Measurements from ENCODE around the gene OR14A16.

The OR14A16 gene

GRCh38 chr1:247841796-247842195, 17.9 kb upstream of the OR14A16 start, which contains the start of gene OR11L1:
TSS of gene OR11L1 (minus strand) at chr1:247841896. CDS start at chr1:247841896, 0 bp downstream.
- Histone ChIP-seq H3K9me3 (replicated peaks; ENCODE audit: insufficient read depth, low read length) (no peaks in the 10 kb centered on the region), H3K9me2 (replicated peaks; ENCODE audit: insufficient read depth, low read length) (no peaks in the 10 kb centered on the region), H3F3A (ENCODE audit: insufficient read depth, low read length) (no peaks in the 10 kb centered on the region), H3K79me2 (ENCODE audit: low read length) (no peaks in the 10 kb centered on the region), H2AFZ (ENCODE audit: low read length) (no peak within 1 kb of the TSS), H3K4me2 (ENCODE audit: low read depth, low read length) (no peak within 1 kb of the TSS), H4K20me1 (ENCODE audit: insufficient read depth, low read length) (no peaks in the 10 kb centered on the region), H3K36me3 (replicated peaks; ENCODE audit: insufficient read depth, low read length) (no peaks in the 10 kb centered on the region), H3K4me3 (ENCODE audit: low read length) (no peak within 1 kb of the TSS), H3K27me3 (replicated peaks; ENCODE audit: insufficient read depth, low read length) (no peaks in the 10 kb centered on the region), H3K4me1 (ENCODE audit: low read length) (no peaks in the 10 kb centered on the region), H3K9ac (ENCODE audit: low read length) (no peak within 1 kb of the TSS), H3K27ac (ENCODE audit: low read length) (no peak within 1 kb of the TSS)
- DNase-seq, result no peak
- TF ChIP-seq CTCF (IDR thresholded peaks at IDR 0.05; ENCODE audit: low read length) (no peak), EZH2 (optimal IDR thresholded peaks at IDR 0.05; ENCODE audit: low read depth, low read length) (no peak), EZH2phosphoT487 (IDR thresholded peaks at IDR 0.05; ENCODE audit: low read length) (no peak)

- Histone ChIP-seq H3K79me2 (ENCODE audit: low read length) (no peaks in the 10 kb centered on the region), H3K4me3 (ENCODE audit: low read length) (no peak overlapping the region), H3K36me3 (replicated peaks; ENCODE audit: insufficient read depth, low read length) (no peaks in the 10 kb centered on the region), H3F3A (ENCODE audit: insufficient read depth, low read length) (no peaks in the 10 kb centered on the region), H3K27me3 (replicated peaks; ENCODE audit: insufficient read depth, low read length) (no peaks in the 10 kb centered on the region), H3K27ac (ENCODE audit: low read length) (no peak overlapping the region), H3K9me3 (replicated peaks; ENCODE audit: insufficient read depth, low read length) (no peaks in the 10 kb centered on the region), H3K4me2 (ENCODE audit: low read depth, low read length) (no peak overlapping the region), H2AFZ (ENCODE audit: low read length) (no peak overlapping the region), H3K9me2 (replicated peaks; ENCODE audit: insufficient read depth, low read length) (no peaks in the 10 kb centered on the region), H3K9ac (ENCODE audit: low read length) (no peak overlapping the region), H4K20me1 (ENCODE audit: insufficient read depth, low read length) (no peaks in the 10 kb centered on the region), H3K4me1 (ENCODE audit: low read length) (no peaks in the 10 kb centered on the region)
- TF ChIP-seq EZH2phosphoT487 (IDR thresholded peaks at IDR 0.05; ENCODE audit: low read length) (no peak), CTCF (IDR thresholded peaks at IDR 0.05; ENCODE audit: low read length) (no peak), EZH2 (optimal IDR thresholded peaks at IDR 0.05; ENCODE audit: low read depth, low read length) (no peak)
- no peak for DNase-seq
Observed at GRCh38 chr1:247840818-247841217, 16.9 kb upstream of the OR14A16 start.

GRCh38 chr1:247833601-247834000, 9.7 kb upstream of the OR14A16 start:
- H3K9me3 ChIP-seq (replicated peaks; ENCODE audit: insufficient read depth, low read length), result no peaks in the 10 kb centered on the region
- H2AFZ ChIP-seq (ENCODE audit: low read length), result no peak overlapping the region
- no peak for DNase-seq
- no peak overlapping the region for H3K27ac ChIP-seq (ENCODE audit: low read length)
- no peaks in the 10 kb centered on the region for H3K36me3 ChIP-seq (replicated peaks; ENCODE audit: insufficient read depth, low read length)
- H3K4me2 ChIP-seq (ENCODE audit: low read depth, low read length), result no peak overlapping the region
- H3K27me3 ChIP-seq (replicated peaks; ENCODE audit: insufficient read depth, low read length), result no peaks in the 10 kb centered on the region
- H4K20me1 ChIP-seq (ENCODE audit: insufficient read depth, low read length), result no peaks in the 10 kb centered on the region
- H3K4me1 ChIP-seq (ENCODE audit: low read length), result no peaks in the 10 kb centered on the region
- no peaks in the 10 kb centered on the region for H3F3A ChIP-seq (ENCODE audit: insufficient read depth, low read length)
- no peaks in the 10 kb centered on the region for H3K79me2 ChIP-seq (ENCODE audit: low read length)
- H3K9me2 ChIP-seq (replicated peaks; ENCODE audit: insufficient read depth, low read length), result no peaks in the 10 kb centered on the region
- no peak overlapping the region for H3K4me3 ChIP-seq (ENCODE audit: low read length)
- no peak overlapping the region for H3K9ac ChIP-seq (ENCODE audit: low read length)
- TF ChIP-seq EZH2phosphoT487 (IDR thresholded peaks at IDR 0.05; ENCODE audit: low read length) (no peak), CTCF (IDR thresholded peaks at IDR 0.05; ENCODE audit: low read length) (no peak), EZH2 (optimal IDR thresholded peaks at IDR 0.05; ENCODE audit: low read depth, low read length) (no peak)
